ENCODE measurements around the gene MLST8.
"Not testable (repeated sequence)": the region's sequence is repeated elsewhere in the genome, so short reads cannot be mapped to it uniquely, and the experiment has no call there.

Gene MLST8

DNA sequence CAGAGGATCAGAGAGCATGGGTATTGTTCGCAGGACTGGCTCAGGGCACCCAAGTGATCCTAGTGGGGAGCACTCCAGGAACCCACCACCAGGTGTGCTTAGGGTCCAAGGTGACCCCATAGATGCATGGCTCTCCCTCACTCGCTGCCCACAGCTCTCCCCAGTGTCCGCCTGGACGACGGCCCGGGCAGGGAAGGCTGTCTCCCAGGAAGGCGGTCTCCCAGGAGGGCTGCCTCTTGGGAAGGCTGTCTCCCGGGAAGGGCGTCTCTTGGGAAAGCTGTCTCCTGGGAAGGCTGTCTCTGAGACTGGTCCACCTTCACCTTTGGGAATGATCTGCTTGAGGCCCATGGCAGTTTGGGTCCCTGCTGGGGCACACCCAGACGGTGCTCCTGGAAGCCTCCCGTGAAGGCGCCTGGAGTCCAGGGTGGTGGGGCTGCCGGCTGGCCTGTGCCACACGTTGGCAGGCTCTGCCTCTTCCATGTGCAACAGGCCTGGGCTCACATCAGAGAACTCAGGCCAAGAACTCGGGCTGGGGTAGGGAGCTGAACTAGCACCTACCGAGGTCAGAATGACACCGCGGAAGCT, 41.1 kb downstream of the MLST8 start:
- DNase-seq (ENCODE audit: low spot score), result no peak

DNA sequence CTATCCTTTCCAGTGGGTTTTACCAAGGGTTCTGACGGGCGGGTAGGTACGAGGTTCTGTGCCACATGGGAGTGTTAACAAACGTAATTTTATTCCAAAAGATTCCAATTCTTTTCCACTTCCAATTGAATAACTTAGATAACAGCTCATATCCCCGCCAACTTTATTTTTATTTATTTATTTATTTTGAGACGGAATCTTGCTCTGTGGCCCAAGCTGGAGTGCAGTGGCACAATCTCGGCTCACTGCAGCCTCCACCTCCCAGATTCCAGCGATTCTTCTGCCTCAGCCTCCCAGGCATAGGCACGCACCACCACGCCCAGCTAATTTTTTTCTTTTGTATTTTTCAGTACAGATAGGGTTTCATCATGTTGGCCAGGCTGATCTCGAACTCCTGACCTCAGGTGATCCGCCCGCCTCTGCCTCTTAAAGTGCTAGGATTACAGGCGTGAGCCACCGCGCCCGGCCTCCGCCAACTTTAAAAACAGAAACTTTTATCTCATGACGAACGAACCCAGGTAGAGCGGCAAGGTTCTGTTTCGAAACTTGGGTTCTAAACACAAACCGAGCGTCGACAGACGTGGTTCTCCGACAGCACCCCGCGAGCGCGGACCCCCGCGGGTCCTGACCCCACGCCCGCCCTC, 45.5 kb downstream of the MLST8 start:
- peak; percentile 61 for DNase-seq (ENCODE audit: low spot score)

DNA sequence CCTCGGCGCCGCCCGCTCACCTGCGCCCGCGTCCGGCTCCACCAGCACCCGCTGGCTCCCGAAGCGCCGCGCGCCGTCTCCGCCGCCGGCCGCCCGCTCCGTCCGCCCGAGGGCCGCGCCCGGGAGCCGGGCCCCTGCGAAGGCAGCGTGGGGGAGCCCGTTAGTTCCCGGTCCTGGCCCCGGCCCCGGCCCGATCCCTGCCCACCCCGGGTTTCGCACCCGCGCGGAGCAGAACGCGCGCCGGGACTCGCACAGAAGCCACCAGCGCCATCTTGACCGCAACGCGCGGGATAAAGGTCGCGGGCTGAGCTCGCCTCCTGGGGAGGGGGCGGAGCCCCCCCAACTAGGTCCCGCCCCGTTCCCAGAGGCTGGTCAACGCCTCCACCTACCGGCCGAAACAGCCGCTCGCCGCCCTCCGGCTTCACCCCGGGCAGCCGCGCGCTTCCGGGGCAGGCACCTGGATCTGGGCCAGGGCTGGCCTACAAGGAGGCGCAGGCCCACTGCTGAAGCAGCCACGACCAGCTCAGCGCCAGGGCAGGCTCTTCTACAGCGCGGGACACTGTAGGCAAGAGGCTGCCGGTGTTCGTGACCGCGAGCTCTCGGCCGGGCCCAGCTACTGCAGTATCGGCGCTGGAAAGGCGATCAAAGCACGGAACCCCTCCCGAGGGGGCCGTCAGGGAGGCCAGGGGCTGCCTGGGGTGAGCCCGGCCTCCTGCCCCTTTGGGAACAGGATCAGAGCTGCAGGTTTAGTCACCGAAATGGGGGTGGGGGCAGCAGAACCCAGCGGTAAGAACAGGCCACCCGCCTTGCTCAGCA, 46.2 kb downstream of the MLST8 start, which contains the start of gene ECI1:
Gene ECI1, minus strand, starts transcription at position 292 of the 816 bp plus-strand sequence. Its CDS starts 21 bp downstream, at position 271.
- DNase-seq (ENCODE audit: low spot score), result peak; percentile 94

DNA sequence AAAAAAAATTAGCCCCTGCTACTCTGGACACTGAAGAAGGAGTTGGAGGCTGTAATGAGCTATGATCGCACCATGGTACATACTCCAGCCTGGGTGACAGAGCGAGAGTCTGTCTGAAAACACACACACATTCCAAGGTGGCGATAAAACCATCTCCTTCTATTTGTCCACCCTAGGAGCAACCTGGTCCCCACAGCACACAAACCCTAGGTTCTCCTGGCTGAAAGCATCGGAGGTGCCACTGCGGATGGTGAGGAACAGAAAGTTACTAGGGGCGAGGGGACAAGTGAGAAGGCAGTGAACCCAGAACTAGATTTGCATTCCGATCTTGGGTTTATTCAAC, 47.5 kb downstream of the MLST8 start:
- DNase-seq (ENCODE audit: low spot score), result peak; percentile 39

DNA sequence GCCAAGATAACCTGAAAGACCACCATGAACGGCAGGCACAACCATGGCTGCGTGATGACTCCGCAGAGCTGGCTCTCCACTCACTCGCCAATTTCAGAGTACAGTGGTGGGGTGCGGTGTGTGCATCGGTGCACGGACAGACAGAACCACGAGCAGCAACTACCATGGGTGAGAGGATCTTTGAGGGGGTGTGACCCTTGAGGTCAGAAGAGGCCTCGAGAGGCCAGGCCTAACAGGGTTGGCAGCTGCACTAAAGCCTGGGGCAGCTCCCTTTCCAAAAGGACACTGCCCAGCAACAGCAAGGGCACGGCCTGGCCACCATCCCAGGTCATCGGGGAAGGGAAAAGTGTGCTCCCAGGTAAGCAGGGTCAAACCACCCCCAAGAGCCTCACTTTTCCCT, 48.0 kb downstream of the MLST8 start:
- DNase-seq (ENCODE audit: low spot score), result no peak

DNA sequence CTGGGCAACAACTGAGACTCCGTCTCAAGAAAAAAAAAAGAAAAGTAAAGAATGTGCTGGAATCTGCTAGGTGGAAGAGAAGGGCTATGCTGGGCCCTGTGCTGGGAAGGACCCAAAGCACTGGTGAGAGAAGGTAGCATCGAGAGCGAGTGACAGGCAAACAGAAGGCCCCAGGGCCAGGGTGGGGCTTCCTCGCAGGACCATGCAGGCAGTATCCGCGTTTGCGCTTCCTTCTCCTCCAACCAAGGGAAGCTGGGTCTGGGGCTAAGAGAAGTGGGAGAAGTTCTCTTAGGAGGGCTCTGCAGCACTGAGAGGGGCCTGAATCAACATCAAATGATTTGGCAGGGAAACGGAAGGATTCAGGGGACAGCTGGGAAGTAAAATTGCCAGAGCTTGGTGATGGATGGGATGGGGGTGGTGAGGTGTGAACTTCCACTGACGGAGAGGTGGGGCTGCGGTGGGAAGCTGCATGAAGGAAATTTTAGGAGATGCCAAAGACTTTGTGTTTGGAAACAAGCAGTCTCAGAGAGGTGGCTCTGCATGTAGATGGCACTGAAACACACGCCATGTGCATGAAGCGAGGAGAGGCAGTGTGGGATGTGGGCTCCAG, 51.4 kb downstream of the MLST8 start:
- DNase-seq (ENCODE audit: low spot score), result no peak

DNA sequence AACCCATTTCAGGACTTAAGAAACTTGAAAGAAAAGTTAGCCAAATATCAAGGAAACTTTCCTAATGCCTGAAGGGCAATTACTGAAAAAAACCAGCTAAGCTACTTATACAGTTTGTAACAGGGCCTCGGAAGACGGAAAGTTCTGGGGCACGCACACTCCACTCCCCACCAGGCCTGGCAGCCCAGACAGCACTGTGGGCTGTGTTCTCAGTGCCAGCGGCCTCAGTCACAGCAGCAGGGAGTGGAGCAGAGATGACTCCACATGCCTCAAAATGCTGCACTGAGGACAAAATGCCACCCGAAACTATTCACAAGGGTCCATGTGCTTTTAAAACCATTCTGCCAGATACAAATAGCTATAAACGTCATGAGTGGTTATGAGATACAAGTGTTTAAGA, 52.5 kb downstream of the MLST8 start:
- DNase-seq (ENCODE audit: low spot score), result no peak

DNA sequence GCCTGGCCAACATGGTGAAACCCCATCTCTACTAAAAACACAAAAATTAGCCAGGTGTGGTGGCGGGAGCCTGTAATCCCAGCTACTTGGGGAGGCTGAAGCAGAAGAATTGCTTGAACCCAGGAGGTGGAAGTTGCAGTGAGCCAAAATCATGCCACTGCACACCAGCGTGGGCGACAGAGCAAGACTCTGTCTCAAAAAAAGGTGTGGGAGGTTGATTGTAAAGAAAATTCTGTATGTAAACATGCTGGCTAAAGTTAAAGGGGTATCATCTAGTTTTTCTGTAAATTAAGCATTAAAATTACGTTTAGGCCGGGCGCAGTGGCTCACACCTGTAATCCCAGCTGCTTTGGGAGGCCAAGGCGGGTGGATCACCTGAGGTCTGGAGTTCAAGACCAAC, 53.3 kb downstream of the MLST8 start:
- DNase-seq (ENCODE audit: low spot score), result not testable (repeated sequence)

Measured in NAMALWA (cell line).